IPS-20b (cell line): ENCODE results near the gene POU6F1.
"Not testable (repeated sequence)": the region's sequence is repeated elsewhere in the genome, so short reads cannot be mapped to it uniquely, and the experiment has no call there.

Experiments used
- H3K27ac ChIP-seq: one replicate; pipeline ENCODE4 v1.5.1; 2013; ENCODE audit warnings: low read length
- H3K27me3 ChIP-seq: 2 replicates; pipeline ENCODE4 v1.6.1; 2013; ENCODE audit warnings: mild to moderate bottlenecking, low read length, inconsistent platforms; ENCODE audit not compliant: insufficient read depth
- H3K36me3 ChIP-seq: 2 replicates; pipeline ENCODE4 v1.6.1; 2013; ENCODE audit warnings: low read depth, mild to moderate bottlenecking, inconsistent platforms, low read length, moderate library complexity; ENCODE audit not compliant: insufficient read depth
- H3K4me1 ChIP-seq: 2 replicates; pipeline ENCODE4 v1.6.1; 2013; ENCODE audit warnings: mild to moderate bottlenecking, control low read depth, inconsistent platforms, low read length, moderate library complexity; ENCODE audit not compliant: insufficient read depth
- H3K4me3 ChIP-seq: 2 replicates; pipeline ENCODE4 v1.5.1; 2013; ENCODE audit warnings: mild to moderate bottlenecking, low read length, inconsistent platforms
- H3K9ac ChIP-seq: 2 replicates; pipeline ENCODE4 v1.6.1; 2013; ENCODE audit warnings: low read depth, mild to moderate bottlenecking, inconsistent platforms, low read length, moderate library complexity
- H3K9me3 ChIP-seq: 2 replicates; pipeline ENCODE4 v1.6.1; 2013; ENCODE audit warnings: mild to moderate bottlenecking, low read depth, low read length, inconsistent platforms; ENCODE audit not compliant: insufficient read depth

Gene POU6F1, protein sequence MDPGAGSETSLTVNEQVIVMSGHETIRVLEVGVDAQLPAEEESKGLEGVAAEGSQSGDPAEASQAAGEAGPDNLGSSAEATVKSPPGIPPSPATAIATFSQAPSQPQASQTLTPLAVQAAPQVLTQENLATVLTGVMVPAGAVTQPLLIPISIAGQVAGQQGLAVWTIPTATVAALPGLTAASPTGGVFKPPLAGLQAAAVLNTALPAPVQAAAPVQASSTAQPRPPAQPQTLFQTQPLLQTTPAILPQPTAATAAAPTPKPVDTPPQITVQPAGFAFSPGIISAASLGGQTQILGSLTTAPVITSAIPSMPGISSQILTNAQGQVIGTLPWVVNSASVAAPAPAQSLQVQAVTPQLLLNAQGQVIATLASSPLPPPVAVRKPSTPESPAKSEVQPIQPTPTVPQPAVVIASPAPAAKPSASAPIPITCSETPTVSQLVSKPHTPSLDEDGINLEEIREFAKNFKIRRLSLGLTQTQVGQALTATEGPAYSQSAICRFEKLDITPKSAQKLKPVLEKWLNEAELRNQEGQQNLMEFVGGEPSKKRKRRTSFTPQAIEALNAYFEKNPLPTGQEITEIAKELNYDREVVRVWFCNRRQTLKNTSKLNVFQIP

DNA sequence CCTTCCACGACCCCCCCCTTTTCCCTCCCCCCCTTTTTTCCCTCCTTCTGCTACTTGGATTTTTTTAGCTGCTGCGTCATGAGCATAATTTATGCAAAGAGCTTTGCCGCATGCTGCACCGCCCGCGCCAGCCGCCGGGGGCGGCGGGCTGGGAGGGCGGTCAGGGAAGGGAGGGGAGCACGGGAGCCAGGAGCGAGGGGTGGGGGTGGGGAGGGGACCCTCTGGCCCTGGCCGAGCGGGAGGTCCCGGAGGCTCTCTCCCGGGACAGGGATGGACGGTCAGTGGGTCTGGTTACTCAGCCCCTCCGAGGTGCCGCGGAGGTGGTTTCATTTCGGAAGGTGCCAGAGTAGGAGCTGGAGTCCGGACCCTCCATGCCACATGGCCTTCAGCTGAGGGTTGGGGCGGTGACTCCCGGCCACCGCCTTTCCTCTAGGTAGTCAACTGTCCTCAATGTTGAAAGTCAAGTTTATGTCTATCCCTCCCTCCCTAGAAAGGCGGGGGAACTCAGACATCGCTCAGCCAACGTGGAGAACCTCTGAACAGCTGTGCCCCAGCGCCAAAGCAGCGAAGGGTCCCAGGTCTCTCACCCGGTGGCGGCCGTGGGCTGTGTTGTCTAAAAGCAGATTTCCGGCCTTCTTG is at the start of gene POU6F1:
Gene POU6F1 (minus strand): TSS at position 95 of the 639 bp plus-strand sequence. CDS start 11,226 bp downstream, outside the sequence.
- H3K27ac ChIP-seq = no peak within 1 kb of the TSS
- peak within 1 kb of the TSS; percentile 88 for H3K9ac ChIP-seq
- no peaks in the 10 kb centered on the region for H3K9me3 ChIP-seq
- H3K4me1 ChIP-seq = peaks cover 16% of the 10 kb centered on the region; the same call in 1 of the 2 replicates
- H3K27me3 ChIP-seq = no peaks in the 10 kb centered on the region
- peak within 1 kb of the TSS; percentile 75 for H3K4me3 ChIP-seq
- H3K36me3 ChIP-seq = no peaks in the 10 kb centered on the region

DNA sequence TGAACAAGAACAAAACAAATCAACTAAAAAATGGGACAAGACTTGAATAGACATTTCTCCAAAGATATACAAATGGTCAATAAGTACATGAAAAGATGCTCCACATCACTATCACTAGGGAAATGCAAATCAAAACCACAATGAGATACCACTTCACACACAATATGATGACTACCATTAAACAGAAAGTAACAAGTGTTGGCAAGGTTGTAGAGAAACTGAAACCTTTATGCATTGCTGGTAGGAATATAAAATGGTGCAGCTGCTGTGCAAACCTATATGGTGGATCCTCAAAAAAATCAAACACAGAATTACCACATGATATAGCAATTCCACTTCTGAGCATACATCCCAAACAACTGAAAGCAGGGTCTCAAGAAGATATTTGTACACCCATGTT is 47.2 kb upstream of the POU6F1 start:
- Histone ChIP-seq H3K4me3 (no peak overlapping the region), H3K27me3 (peaks cover 11% of the 10 kb centered on the region; the same call in 1 of the 2 replicates), H3K9ac (no peak overlapping the region), H3K27ac (no peak overlapping the region), H3K36me3 (no peaks in the 10 kb centered on the region), H3K9me3 (no peaks in the 10 kb centered on the region), H3K4me1 (peaks cover 3% of the 10 kb centered on the region)

- Histone ChIP-seq H3K27ac (no peak overlapping the region), H3K4me3 (no peak overlapping the region), H3K27me3 (peaks cover 8% of the 10 kb centered on the region; the same call in 1 of the 2 replicates), H3K4me1 (peaks cover 3% of the 10 kb centered on the region), H3K9me3 (no peaks in the 10 kb centered on the region), H3K9ac (no peak overlapping the region), H3K36me3 (no peaks in the 10 kb centered on the region)
These were observed 46.4 kb upstream of the POU6F1 start for GRCh38 chr12:51264297-51264696.

GRCh38 chr12:51263341-51263740 is 45.5 kb upstream of the POU6F1 start:
- H3K36me3 ChIP-seq = no peaks in the 10 kb centered on the region

DNA sequence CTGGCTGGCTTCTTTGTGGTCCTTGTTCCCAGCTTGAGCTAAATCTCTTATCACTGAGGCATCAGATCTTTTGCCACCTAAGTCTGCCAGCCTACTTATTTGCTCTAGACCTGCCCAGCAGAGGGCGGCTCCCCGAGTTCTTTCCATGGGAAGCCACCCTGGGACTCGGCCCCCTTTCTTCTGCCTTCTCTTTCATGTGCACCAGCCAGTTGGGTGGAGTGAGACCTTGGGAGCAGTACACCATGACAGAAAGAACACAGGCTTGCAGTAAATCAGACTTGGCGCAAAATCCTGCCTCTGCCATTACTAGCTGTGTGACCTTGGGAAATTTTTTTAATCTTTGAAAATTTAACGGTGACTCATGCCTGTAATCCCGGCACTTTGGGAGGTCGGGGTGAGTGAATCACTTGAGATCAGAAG is 44.9 kb upstream of the POU6F1 start:
- H3K27ac ChIP-seq = no peak overlapping the region
- H3K36me3 ChIP-seq = no peaks in the 10 kb centered on the region
- H3K4me3 ChIP-seq = no peak overlapping the region
- peaks cover 3% of the 10 kb centered on the region; the same call in 1 of the 2 replicates for H3K4me1 ChIP-seq
- no peaks in the 10 kb centered on the region for H3K9me3 ChIP-seq
- no peak overlapping the region for H3K9ac ChIP-seq
- H3K27me3 ChIP-seq = no peaks in the 10 kb centered on the region

More at GRCh38 chr12:51263341-51263740, 45.5 kb upstream of the POU6F1 start:
- Histone ChIP-seq H3K9ac (no peak overlapping the region), H3K4me3 (no peak overlapping the region), H3K9me3 (no peaks in the 10 kb centered on the region), H3K27me3 (no peaks in the 10 kb centered on the region), H3K27ac (no peak overlapping the region), H3K4me1 (peaks cover 3% of the 10 kb centered on the region; the same call in 1 of the 2 replicates)

- not testable (repeated sequence) for H3K9ac ChIP-seq, H3K27ac ChIP-seq, H3K27me3 ChIP-seq, H3K36me3 ChIP-seq, H3K4me1 ChIP-seq, H3K9me3 ChIP-seq, H3K4me3 ChIP-seq
These were observed 41.7 kb upstream of the POU6F1 start for GRCh38 chr12:51259600-51259999.

- no peaks in the 10 kb centered on the region; the same call in 1 of the 2 replicates for H3K4me1 ChIP-seq
- H3K4me3 ChIP-seq = no peak overlapping the region
- no peaks in the 10 kb centered on the region for H3K27me3 ChIP-seq
- H3K9me3 ChIP-seq = no peaks in the 10 kb centered on the region
- H3K9ac ChIP-seq = no peak overlapping the region; the same call in 1 of the 2 replicates
- no peak overlapping the region for H3K27ac ChIP-seq
- H3K36me3 ChIP-seq = no peaks in the 10 kb centered on the region
These were observed 36.7 kb upstream of the POU6F1 start for GRCh38 chr12:51254536-51254935.

DNA sequence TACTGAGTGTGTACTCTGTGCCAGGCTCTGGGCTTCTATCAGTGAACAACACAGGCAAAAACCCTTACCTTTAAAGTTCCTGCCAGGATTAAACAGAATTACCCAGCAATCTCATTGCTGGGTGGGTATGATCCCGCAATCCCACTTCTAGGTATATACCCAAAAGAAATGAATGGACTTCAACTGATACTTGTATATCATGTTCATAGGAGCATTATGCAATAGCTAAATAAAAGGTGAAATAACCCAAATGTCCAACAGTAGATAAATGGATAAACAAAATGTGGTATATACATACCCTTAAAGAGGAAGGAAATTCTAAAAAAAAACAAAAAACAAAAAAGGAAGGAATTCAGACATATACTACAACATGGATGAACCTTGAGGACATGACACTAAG is 35.4 kb upstream of the POU6F1 start:
- Histone ChIP-seq H3K27me3 (no peaks in the 10 kb centered on the region), H3K4me3 (no peak overlapping the region), H3K9me3 (no peaks in the 10 kb centered on the region), H3K36me3 (no peaks in the 10 kb centered on the region), H3K9ac (peak overlapping the region; percentile 64), H3K4me1 (peaks cover 2% of the 10 kb centered on the region; the same call in 1 of the 2 replicates), H3K27ac (no peak overlapping the region)

- H3K27me3 ChIP-seq = no peaks in the 10 kb centered on the region
- peak overlapping the region; percentile 36; the same call in 1 of the 2 replicates for H3K4me3 ChIP-seq
- peaks cover 27% of the 10 kb centered on the region for H3K36me3 ChIP-seq
- peaks cover 23% of the 10 kb centered on the region for H3K4me1 ChIP-seq
- H3K9ac ChIP-seq = peak overlapping the region; percentile 60; the same call in 1 of the 2 replicates
- H3K9me3 ChIP-seq = no peaks in the 10 kb centered on the region
- H3K27ac ChIP-seq = peak overlapping the region; percentile 86
These were observed 29.8 kb upstream of the POU6F1 start for GRCh38 chr12:51247523-51248206.

DNA sequence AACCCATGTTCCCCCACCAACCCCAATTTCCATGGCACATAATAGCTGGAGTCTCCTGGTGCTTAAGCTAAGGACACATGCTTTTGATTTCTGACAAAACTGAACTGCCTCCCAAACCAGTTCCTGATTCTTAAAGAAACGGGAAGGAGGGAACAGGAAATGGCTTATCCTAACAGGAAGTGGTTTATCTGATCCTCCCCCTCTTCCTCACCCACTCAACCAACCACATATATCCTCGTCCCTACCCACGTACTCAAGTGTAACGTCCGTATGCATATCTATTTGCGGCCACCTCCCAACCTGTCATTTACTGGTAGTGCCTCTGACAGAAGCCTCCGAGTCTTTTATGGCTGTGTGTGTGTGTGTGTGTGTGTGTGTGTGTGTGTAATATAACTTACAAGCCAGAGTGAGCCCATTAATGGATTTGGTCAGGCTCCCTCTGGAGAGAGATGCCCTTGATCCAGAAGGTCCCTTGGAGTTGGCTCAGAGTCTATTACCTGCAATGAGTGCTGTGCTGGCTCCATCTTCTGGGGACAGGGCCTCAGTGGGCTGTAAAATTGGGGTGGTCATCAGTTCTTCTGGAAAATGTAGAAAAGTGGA is 28.5 kb upstream of the POU6F1 start:
- no peaks in the 10 kb centered on the region for H3K9me3 ChIP-seq
- H3K4me1 ChIP-seq = peaks cover 23% of the 10 kb centered on the region
- no peaks in the 10 kb centered on the region for H3K27me3 ChIP-seq
- peaks cover 39% of the 10 kb centered on the region for H3K36me3 ChIP-seq
- H3K27ac ChIP-seq = no peak overlapping the region
- H3K9ac ChIP-seq = peak overlapping the region; percentile 4; the same call in 1 of the 2 replicates
- H3K4me3 ChIP-seq = no peak overlapping the region
